Erythroblast (primary cell): ENCODE results near the gene EEF2KMT.
"Not testable (repeated sequence)": the region's sequence is repeated elsewhere in the genome, so short reads cannot be mapped to it uniquely, and the experiment has no call there.

ENCODE experiments used
- DNase-seq, 2 experiments: peaks; one replicate each; lab custom pipeline; 2025; lab: John Stamatoyannopoulos, UW
- GATA1 ChIP-seq: IDR thresholded peaks from 2 replicates; pipeline ENCODE4 v1.6.1; 2011; ENCODE audit warnings: low read depth, mild to moderate bottlenecking, control low read depth, low read length, moderate library complexity
- POLR2A ChIP-seq: IDR thresholded peaks from 2 replicates; pipeline ENCODE4 v1.6.1; 2011; ENCODE audit warnings: mild to moderate bottlenecking, low read length

The EEF2KMT gene

GRCh38 chr16:5095145-5095830, 2.3 kb downstream of the EEF2KMT start:
- not testable (repeated sequence) for DNase-seq

- DNase-seq: not testable (repeated sequence)
Observed at GRCh38 chr16:5093746-5094145, 3.8 kb downstream of the EEF2KMT start.

DNA sequence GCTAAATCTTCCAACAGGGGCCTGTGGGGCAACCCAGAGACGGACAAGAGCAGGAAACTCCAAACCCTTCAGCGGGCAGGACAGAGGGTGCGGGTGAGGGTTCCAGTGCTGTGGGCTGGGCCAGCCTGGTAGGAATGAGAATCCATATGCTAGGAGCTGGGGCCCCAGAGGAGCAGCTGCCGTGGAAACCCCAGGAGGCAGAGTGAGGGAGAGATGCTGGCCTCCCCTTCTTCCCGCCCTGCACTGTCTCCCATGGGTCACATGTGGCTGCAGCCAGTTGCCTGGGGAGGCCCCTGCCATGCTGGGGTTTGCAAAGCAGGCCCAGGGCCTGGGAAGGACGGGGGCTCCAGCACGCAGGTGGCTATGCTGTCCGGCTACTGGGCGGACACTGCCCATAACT, 4.5 kb downstream of the EEF2KMT start:
- not testable (repeated sequence) for DNase-seq

DNA sequence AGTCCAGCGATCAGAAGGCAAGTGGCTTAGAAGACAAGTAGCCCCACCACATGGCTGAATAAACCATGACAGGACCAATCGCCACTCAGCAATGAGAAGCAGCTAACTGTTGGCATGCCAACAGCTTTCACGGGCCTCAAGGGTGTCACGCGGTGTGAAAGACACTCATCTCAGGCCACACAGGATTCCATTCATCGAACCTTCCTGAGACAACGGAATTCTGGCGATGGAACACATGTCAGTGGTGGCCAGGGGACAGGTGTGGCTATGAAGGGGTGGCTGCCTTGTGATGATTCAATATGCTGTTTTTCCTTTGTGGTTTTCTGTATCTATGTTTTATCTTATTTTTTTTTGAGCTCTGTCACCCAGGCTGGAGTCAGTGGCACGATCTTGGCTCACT, 7.0 kb downstream of the EEF2KMT start:
- not testable (repeated sequence) for DNase-seq

DNA sequence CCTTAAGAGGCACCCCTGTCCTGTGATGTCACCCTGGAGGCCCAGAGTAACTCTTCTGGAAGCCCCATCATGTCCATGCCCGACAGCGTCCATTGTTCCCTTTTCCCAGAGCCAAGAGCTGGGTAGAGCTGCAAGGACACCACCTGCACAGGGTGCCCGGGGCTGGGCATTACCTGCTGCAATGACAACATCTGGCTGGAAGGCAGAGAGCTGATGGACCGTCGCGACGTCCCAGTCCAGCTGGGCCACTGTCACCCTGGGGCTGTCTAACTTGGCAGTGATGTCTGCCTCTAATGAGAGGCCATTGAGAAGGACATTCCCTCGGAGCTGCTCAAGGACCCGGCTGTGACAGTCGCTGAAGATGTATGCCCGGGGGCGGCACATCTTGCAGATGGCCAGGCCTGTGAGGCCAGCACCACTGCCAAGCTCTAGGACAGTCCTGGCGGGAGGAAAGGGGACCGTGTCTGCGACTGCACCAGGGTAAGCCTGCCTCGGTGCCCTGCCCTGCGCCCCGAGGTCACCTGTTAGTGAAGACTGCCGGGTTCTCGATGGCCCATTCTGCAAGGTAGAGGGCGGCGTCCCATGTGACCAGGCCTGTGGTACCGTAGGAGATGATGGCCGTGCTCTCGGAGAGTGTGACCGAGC, 7.6 kb downstream of the EEF2KMT start:
- not testable (repeated sequence) for DNase-seq

- DNase-seq: not testable (repeated sequence)
Observed at GRCh38 chr16:5088936-5089335, 8.7 kb downstream of the EEF2KMT start.

DNA sequence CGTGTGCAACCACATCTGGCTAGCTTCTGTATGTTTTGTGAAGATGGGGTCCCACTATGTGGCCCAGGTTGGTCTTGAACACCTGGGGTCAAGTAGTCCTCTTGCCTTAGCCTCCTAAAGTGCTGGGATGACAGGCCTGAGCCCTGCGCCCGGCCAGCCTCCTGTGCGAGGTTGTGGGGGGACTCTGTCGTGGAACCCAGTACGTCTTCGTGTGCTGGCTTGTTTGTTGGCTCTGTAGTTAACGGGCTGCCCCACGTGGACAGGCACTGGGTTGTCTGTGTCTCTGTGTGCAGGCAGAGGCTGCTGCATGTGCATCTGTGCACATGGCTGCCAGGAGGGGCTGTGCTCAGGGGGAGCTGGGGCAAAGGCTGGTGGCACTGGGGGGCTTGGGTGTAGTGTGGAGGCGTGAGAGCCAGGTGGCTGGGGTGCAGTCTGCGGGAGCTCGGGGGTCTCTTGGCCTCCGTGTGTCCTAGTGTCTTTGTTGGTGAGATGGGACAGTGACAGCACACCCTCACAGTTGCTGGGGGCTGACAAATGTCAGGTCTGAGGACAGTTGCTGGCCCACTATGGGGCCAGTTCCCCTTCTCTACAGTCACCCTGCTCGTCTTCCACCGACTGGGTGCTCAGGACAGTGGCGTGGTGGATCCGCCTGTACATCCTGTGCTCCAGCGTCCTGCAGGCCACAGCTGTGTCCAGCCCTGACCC, 9.4 kb downstream of the EEF2KMT start:
- DNase-seq: not testable (repeated sequence)

- not testable (repeated sequence) for DNase-seq
Observed at GRCh38 chr16:5085716-5086115, 11.9 kb downstream of the EEF2KMT start.

DNA sequence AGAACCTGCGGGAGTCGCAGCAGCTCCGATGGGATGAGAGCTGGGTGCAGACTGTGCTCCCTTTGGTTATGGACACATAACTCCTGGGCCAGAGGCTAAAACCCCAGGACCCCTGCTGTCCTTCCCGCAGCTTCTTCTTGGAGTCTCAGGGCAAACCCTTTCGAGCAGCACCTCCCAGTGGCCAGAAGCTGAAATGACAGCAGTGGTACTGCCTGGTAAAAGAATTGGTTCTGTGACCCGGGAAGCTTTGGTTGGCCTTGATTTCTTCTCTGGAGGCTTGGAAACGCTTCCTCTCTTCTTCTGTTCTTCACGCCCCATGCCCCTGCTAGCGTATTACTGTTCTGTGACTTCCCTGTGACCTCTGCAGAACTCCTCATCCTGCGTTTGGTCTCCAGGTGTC, 12.8 kb downstream of the EEF2KMT start:
- peak; percentile 58 to 80 for DNase-seq

- not testable (repeated sequence) for DNase-seq
Observed at GRCh38 chr16:5084099-5084731, 13.4 kb downstream of the EEF2KMT start.

GRCh38 chr16:5083646-5084045, 13.9 kb downstream of the EEF2KMT start:
- not testable (repeated sequence) for DNase-seq

- DNase-seq: not testable (repeated sequence)
Observed at GRCh38 chr16:5080996-5081395, 16.6 kb downstream of the EEF2KMT start.

- not testable (repeated sequence) for DNase-seq
Observed at GRCh38 chr16:5080461-5080860, 17.1 kb downstream of the EEF2KMT start.

- TF ChIP-seq GATA1 (no peak), POLR2A (no peak)
Observed at GRCh38 chr16:5078626-5079025, 19.0 kb downstream of the EEF2KMT start.

DNA sequence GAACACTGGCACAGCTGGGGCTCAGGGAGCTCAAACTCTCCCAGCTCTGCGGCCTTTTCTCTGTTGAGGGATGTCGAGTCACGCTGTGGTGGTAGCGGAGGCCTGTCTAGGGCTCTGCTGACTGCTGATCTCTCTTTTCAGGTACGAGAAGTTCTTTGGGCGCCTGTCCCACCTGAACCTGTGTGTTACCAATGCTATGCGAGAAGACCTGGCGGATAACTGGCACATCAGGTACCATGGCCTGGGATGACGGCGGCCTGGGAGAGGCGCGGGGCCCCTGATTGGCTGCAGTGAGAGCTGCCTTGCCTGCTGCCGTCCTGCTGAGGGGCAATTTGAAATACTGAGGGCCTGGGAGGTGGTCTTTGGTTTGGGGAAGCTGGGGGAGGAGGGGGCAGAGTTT, 20.3 kb downstream of the EEF2KMT start:
- no peak for TF ChIP-seq POLR2A
- no peak for TF ChIP-seq GATA1
- no peak for DNase-seq

More at GRCh38 chr16:5078626-5079025, 19.0 kb downstream of the EEF2KMT start:
- no peak for DNase-seq

DNA sequence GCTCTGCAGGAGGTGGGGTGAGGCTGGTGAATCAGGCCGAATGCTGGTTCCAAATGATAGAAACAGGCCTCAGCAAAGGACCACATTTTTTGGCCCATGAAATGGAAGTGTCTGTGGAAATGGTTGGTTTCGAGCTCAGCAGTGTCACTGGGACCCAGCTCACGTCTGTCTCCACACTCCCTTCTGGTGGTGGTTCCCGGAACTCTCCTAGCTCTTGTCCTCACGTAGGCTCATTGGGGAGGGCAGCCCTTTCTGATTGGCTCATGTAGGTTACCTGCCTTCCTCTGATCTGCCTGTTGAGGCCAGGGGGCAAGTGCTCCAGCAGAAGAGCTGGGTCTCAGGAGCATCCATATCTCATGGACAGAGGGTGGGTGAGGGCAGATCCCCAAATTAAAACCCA, 22.0 kb downstream of the EEF2KMT start:
- no peak for DNase-seq
- TF ChIP-seq GATA1 (no peak), POLR2A (no peak)

GRCh38 chr16:5073771-5074170, 23.8 kb downstream of the EEF2KMT start:
- not testable (repeated sequence) for DNase-seq
